CD14-positive monocyte (primary cell): ENCODE measurements around the gene HILPDA. TPM values are rescaled to one million over a fixed set of nuclear protein-coding genes. Genes with fewer than 3 reads are reported as not detected.

Source experiments
- DNase-seq, 3 donors: peaks; one replicate each; pipeline ENCODE4 v3.0.0-alpha.2; 2011 to 2022
- H2AFZ ChIP-seq: 2 replicates; pipeline ENCODE4 v1.6.0; 2012; ENCODE audit warnings: mild to moderate bottlenecking, low read depth, low read length, inconsistent platforms; ENCODE audit not compliant: insufficient read depth, poor library complexity, severe bottlenecking
- H3K27ac ChIP-seq, 2 donors: 1 replicate in 1 of 2; 2 replicates in 1 of 2; pipeline ENCODE4 v1.5.1; 2012 to 2013; ENCODE audit warnings: low read length in 2 of 2, control low read depth in 1 of 2, inconsistent platforms in 1 of 2, low read depth in 1 of 2, mild to moderate bottlenecking in 1 of 2
- H3K27me3 ChIP-seq, 2 donors: one replicate each; pipeline versions ENCODE4 v1.6.0 to v1.6.1; 2011 to 2013; ENCODE audit warnings: low read length in 2 of 2; ENCODE audit not compliant: control insufficient read depth in 2 of 2, insufficient read depth in 2 of 2
- H3K36me3 ChIP-seq, 2 donors: replicated peaks in 1 of 2; 1 replicate in 1 of 2; 2 replicates in 1 of 2; pipeline versions ENCODE4 v1.5.1 to v1.6.1; 2012 to 2013; ENCODE audit warnings: low read length in 2 of 2, control low read depth in 1 of 2, inconsistent platforms in 1 of 2, mild to moderate bottlenecking in 1 of 2; ENCODE audit not compliant: insufficient read depth in 2 of 2, control insufficient read depth in 1 of 2
- H3K4me1 ChIP-seq, 2 donors: 1 replicate in 1 of 2; 2 replicates in 1 of 2; pipeline versions ENCODE4 v1.5.1 to v1.6.1; 2012 to 2013; ENCODE audit warnings: low read length in 2 of 2, control low read depth in 1 of 2, inconsistent platforms in 1 of 2, mild to moderate bottlenecking in 1 of 2, moderate library complexity in 1 of 2; ENCODE audit not compliant: insufficient read depth in 2 of 2, control insufficient read depth in 1 of 2
- H3K4me2 ChIP-seq: replicated peaks from 2 replicates; pipeline ENCODE3; 2012; ENCODE audit warnings: low read length, moderate library complexity, mild to moderate bottlenecking; ENCODE audit not compliant: poor library complexity, severe bottlenecking; ENCODE audit errors: extremely low read depth
- H3K4me3 ChIP-seq, 3 experiments: fragments of 200-600 bp in 1 of 3; sonication (generic) in 1 of 3; replicated peaks in 1 of 3; 1 replicate in 2 of 3; 2 replicates in 1 of 3; pipeline ENCODE4 v1.5.1; 2011 to 2013; ENCODE audit warnings: low read length in 3 of 3, mild to moderate bottlenecking in 3 of 3, control low read depth in 2 of 3, low read depth in 2 of 3, inconsistent platforms in 1 of 3, moderate library complexity in 1 of 3
- H3K79me2 ChIP-seq: 2 replicates; pipeline ENCODE4 v1.6.0; 2012; ENCODE audit warnings: mild to moderate bottlenecking, control low read depth, inconsistent platforms, low read length, moderate library complexity; ENCODE audit not compliant: insufficient read depth
- H3K9ac ChIP-seq: 2 replicates; pipeline ENCODE4 v1.6.0; 2017; ENCODE audit warnings: low read length, mild to moderate bottlenecking; ENCODE audit not compliant: insufficient read depth, poor library complexity, severe bottlenecking
- H3K9me3 ChIP-seq, 2 donors: replicated peaks in 1 of 2; 1 replicate in 1 of 2; 2 replicates in 1 of 2; pipeline versions ENCODE4 v1.5.1 to v1.6.1; 2012 to 2013; ENCODE audit warnings: low read length in 2 of 2, control low read depth in 1 of 2; ENCODE audit not compliant: control insufficient read depth in 1 of 2, insufficient read depth in 1 of 2
- H4K20me1 ChIP-seq: 2 replicates; pipeline ENCODE4 v1.6.0; 2012; ENCODE audit warnings: mild to moderate bottlenecking, low read length, control low read depth, moderate library complexity; ENCODE audit not compliant: insufficient read depth
- H3K27ac Mint-ChIP-seq, 7 donors: one replicate each; pipeline ENCODE4 v1.8.0; 2020; ENCODE audit warnings: mild to moderate bottlenecking in 7 of 7, mixed read lengths in 7 of 7, moderate library complexity in 6 of 7, inconsistent platforms in 2 of 7
- H3K27me3 Mint-ChIP-seq, 3 donors: one replicate each; pipeline ENCODE4 v1.8.0; 2021 to 2022; ENCODE audit warnings: low read depth in 3 of 3, mild to moderate bottlenecking in 3 of 3, mixed read lengths in 3 of 3, moderate library complexity in 3 of 3, inconsistent platforms in 1 of 3
- H3K36me3 Mint-ChIP-seq, 2 donors: one replicate each; pipeline ENCODE4 v1.8.0; 2020; ENCODE audit warnings: mixed read lengths in 2 of 2, inconsistent platforms in 1 of 2, mild to moderate bottlenecking in 1 of 2
- H3K4me1 Mint-ChIP-seq: one replicate; pipeline ENCODE4 v1.8.0; 2020; ENCODE audit warnings: mild to moderate bottlenecking, mixed read lengths
- H3K4me3 Mint-ChIP-seq, 2 donors: one replicate each; pipeline ENCODE4 v1.8.0; 2020; ENCODE audit warnings: mild to moderate bottlenecking in 2 of 2, mixed read lengths in 2 of 2, moderate library complexity in 1 of 2
- H3K9me3 Mint-ChIP-seq, 7 donors: one replicate each; pipeline ENCODE4 v1.8.0; 2020 to 2022; ENCODE audit warnings: mixed read lengths in 7 of 7, mild to moderate bottlenecking in 6 of 7, moderate library complexity in 6 of 7, inconsistent platforms in 2 of 7
- CTCF ChIP-seq: fragments of 200-600 bp; IDR thresholded peaks from one replicate; pipeline ENCODE4 v1.8.0; 2022; ENCODE audit warnings: antibody characterized with exemption, mild to moderate bottlenecking
- WGBS: methylation state at CpG from one replicate; pipeline ENCODE4 v1.1.5; 2013; ENCODE audit warnings: missing lambda C conversion rate; ENCODE audit not compliant: insufficient coverage; 5-methylcytosine and 5-hydroxymethylcytosine counted together
- intact Hi-C, 2 donors: fragments of 100-400 bp; cut with micrococcal nuclease; formaldehyde crosslinking; loops; one replicate each; pipeline versions ENCODE4 v1.15.0 to v1.15.1; 2023
- polyA plus RNA-seq, 3 donors: library from polyadenylated mRNA; depleted of rRNA in 1 of 3; unstranded in 2 of 3; stranded (reverse) in 1 of 3; fragments of 300-500 nt in 2 of 3; fragments of >200 nt in 1 of 3; fragmentation: Illumina TruSeq in 2 of 3; gene quantifications; 1 replicate in 2 of 3; 2 replicates in 1 of 3; pipeline ENCODE4 v1.2.3, GENCODE V29; 2012 to 2021

The HILPDA gene
- polyA plus RNA-seq, 3 donors, result 2.0 to 7.9 (median 2.6) TPM

- intact Hi-C loops, result loop anchor here (10.0 kb wide), 1 partner anchor 47 kb away; the partner anchor contains the start of gene HILPDA (in 2 of the 2)
- peaks cover 60% of the 10 kb centered on the region for H3K4me1 Mint-ChIP-seq
- H3K27ac Mint-ChIP-seq, result peak overlapping the region; percentile 95 to 99 (median 97)
- Histone ChIP-seq H3K79me2 (peaks cover 59% of the 10 kb centered on the region), H3K4me1 (peaks cover 59 to 60% of the 10 kb centered on the region in 2 donors), H3K4me2 (peak overlapping the region; percentile 93), H2AFZ (peak overlapping the region; percentile 84), H3K4me3 (peak overlapping the region; percentile 80 to 93 (median 84)), H4K20me1 (peaks cover 26% of the 10 kb centered on the region), H3K36me3 (peaks cover 3 to 19% of the 10 kb centered on the region in 2 donors), H3K9me3 (no peaks in the 10 kb centered on the region), H3K27me3 (no peaks in the 10 kb centered on the region), H3K9ac (peak overlapping the region; percentile 80), H3K27ac (peak overlapping the region; percentile 87 to 94)
- H3K9me3 Mint-ChIP-seq, result no peaks in the 10 kb centered on the region
- 0% methylated on average over 5 of the region's 11 CpGs for WGBS
- peaks cover 0 to 5% (median 5%) of the 10 kb centered on the region in 3 donors for H3K27me3 Mint-ChIP-seq
- H3K36me3 Mint-ChIP-seq, result peaks cover 10 to 14% of the 10 kb centered on the region in 2 donors
- DNase-seq, result peak in 2 of 3 donors; percentile 37
- H3K4me3 Mint-ChIP-seq, result peak overlapping the region; percentile 94 to 99
- TF ChIP-seq CTCF, result no peak
These were observed 47.6 kb upstream of the HILPDA start for GRCh38 chr7:128407751-128408708.
